ENCODE data around the gene CADPS2.

- TF ChIP-seq POLR2A (IDR thresholded peaks at IDR 0.05; ENCODE audit: low read depth, low read length), result no peak
- TF ChIP-seq TAF1 (IDR thresholded peaks at IDR 0.05; ENCODE audit: low read depth, low read length), result no peak
- no peak for TF ChIP-seq POLR2AphosphoS5 (IDR thresholded peaks at IDR 0.05; ENCODE audit: low read depth, low read length)
- TF ChIP-seq SPI1 (IDR thresholded peaks at IDR 0.05; ENCODE audit: low read depth, low read length), result no peak
These were observed 193.4 kb downstream of the CADPS2 start for GRCh38 chr7:122692769-122693309.
